HG02973 (cell line): ENCODE data around the gene VWA1.
"Not testable (repeated sequence)": the region's sequence is repeated elsewhere in the genome, so short reads cannot be mapped to it uniquely, and the experiment has no call there.

ENCODE experiments used
- ATAC-seq: cut with Tn5 transposase; IDR thresholded peaks from one replicate; pipeline ENCODE4 v1.9.1; 2021; ENCODE audit warnings: moderate library complexity; ENCODE audit not compliant: unreplicated experiment

Gene VWA1

DNA sequence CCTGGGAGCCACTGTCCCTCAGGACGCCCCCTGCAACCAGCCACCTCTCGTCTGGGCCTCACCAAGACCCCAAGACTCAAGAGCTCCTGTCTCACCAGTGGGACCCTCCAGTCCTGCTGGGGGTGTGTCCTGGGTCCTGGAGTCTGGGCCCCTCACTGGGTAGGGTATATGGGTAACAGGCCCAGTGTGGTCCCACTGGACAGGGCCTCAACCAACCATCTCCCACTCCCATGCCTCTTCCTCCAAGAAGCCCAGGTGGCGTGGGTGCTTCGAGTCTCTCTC lies 725 bp upstream of the VWA1 start:
- no peak for ATAC-seq

DNA sequence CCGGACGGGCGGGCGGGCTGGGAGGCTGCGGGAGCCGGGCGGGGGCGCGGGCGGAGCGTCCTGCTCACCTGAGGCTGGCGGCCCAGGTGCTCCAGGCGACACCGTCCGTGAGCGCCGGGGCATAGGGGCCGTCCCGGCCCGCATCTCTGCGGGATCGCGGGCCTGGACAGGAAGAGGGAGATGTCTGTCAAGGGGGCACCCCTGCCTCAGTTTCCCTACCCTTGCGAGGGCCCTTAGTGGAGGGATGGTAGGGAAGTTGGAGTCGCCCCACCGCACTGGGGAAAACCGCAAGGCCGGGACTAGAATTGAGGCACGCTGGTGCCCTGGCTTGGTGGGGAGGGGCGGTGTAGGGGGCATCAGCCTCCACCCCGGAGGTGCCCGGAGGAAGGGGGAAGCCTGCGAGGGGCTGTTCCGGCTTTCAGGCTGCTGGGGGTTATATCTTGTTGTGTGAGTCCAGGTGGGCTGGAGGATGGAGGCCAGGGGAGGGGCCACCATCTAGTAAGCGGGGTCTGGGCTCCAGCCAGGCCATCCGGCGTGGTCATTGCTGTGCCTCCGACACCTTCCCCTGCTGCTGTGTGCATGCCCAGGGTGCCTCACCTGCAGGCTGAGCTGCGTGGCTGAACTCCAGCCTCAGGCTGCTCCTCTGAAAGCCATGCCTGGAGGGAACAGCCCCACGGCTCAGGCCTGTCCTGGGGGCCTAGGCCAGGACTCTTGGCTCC lies 580 bp downstream of the VWA1 start:
- ATAC-seq, result no peak

DNA sequence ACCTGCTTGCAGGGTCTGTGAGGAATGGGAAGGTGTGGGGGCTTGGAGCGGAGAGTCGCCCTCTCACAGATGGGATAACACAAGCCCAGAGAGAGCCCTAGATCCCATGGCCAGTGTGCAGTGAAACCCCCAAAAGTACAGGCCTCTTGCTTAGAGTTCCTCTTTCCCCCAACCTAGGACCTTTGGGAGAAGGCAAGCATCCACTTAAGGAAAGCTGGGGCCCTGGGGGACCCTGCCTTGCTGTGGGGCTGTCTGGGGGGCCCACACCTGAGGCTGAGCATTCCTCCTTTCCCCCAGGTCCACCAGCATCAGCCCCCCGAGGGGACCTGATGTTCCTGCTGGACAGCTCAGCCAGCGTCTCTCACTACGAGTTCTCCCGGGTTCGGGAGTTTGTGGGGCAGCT lies 1.1 kb downstream of the VWA1 start:
- ATAC-seq, result no peak

- ATAC-seq, result no peak
Measured at GRCh38 chr1:1437033-1437903, 1.8 kb downstream of the VWA1 start.

DNA sequence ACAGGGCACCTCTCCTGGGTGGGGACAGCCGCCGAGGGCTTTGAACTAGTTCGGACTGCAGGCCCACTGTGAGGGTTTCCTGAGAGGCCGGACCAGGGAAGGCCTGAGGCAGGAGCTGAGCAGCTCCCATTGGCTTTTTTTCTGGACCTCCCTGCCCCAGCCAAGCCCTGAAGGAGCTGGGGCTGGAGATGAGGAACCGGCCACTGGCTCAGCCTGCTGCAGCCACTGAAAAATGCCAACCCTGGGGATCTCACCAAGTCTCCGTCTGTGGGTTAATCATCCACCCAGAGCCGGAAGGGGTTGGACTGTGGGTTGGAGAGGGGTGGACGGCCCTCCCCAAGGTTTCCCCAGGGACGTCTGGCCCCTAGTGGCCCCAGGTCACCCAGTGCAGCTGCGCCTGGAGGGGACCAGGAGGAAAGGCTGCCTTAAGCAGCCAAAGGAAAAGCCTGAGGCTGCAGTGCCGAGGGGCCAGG lies 2.5 kb downstream of the VWA1 start:
- no peak for ATAC-seq

DNA sequence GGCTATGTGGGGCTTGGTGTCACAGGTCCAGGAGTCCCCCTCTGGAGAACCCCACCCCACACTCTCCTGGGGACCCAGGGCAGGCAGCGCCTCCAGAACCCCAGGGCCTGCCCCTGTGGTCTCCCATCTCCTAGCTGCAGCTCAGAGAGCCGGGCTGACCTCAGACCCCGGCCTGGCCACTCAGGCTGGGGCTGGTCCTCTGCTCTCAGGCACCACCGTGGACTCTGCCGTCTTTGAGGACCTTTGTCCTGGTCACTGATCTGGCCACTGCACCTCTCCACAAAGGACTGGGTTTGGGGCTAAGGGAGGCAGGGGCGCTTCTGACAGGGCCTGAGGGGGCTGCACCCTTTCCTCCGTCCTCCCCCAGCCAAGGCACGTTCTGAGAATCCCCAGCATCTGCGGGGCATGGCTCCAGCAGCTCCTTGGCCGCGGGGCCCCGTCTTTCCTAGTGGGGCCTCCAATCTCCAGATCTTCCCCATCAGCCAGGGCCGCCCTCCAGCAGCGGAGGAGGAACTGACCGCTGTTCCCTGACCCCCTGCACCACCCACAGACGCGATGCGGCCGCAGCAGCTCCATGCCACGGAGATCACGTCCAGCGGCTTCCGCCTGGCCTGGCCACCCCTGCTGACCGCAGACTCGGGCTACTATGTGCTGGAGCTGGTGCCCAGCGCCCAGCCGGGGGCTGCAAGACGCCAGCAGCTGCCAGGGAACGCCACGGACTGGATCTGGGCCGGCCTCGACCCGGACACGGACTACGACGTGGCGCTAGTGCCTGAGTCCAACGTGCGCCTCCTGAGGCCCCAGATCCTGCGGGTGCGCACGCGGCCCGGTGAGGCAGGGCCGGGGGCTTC lies 3.3 kb downstream of the VWA1 start:
- no peak for ATAC-seq

GRCh38 chr1:1439546-1440261 lies 4.2 kb downstream of the VWA1 start:
- no peak for ATAC-seq

DNA sequence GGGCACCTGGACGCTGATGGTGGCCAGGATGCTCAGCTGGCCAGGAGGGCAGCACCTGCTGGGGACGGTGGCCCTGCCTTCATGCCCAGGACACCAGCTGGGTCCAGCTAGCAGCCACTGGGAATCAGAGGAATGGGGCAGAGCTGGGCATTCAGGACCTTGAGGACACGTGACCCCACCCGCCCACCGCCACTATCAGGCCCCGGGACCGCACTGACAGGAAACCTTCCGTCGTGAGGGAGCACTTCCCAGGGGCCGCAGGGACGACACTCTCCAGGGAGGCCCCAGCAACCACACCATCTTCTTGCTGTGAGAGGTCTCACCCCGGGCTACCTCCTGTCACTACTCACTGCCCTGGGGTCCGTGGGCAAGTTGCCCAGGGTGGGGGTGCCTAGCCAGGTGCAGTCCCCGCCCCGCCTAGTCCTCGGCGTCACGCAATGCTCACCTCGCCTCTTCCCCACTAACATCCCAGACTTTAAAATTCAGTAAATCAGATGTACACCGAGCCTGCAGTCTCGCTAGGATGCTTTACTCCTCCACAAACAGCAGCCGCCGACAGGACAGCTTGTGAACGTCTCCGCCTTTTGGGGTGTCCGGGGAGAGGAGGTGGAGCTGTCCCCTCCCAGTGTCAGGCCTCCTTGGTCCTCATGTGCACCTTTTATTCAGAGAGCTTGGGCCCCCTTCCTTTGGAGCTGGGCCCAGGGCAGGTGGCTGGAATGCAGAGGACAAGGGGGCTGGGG lies 4.9 kb downstream of the VWA1 start:
- no peak for ATAC-seq

GRCh38 chr1:1441002-1441888 lies 5.8 kb downstream of the VWA1 start:
- ATAC-seq, result peak; percentile 46

DNA sequence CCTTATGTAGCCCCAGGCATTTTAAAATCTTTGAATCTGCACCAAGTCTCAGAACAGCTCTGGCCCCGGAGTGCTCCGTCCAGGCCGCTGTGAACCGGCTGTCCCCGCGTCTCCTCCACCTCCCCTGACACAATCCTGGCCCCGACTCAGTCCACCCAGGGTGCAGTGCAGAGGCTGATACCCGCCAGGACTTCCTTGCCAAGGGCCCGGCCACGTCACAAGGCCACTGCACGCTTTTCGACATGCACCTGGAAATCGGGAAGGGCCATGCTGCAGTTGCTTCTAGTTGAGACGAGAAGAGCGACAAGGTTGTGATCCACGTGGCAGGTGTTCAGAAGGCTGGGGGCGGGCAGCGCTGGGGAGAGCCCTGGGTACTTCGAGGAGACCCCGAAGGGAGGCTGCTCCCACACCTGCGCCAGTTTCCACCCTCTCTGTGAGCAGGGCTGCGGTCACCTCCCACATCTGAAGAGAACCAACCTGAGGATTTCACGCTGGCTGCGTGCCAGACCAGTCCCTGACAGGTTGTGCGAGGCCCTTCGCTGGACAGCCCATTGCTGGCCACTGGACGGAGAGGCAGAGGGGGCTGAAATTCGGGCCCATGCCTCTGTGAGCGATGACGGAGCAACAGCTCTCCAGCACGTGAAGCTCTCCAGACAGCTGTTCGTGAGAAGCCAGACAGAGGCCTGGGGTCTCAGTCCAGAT lies 6.7 kb downstream of the VWA1 start:
- ATAC-seq, result no peak

DNA sequence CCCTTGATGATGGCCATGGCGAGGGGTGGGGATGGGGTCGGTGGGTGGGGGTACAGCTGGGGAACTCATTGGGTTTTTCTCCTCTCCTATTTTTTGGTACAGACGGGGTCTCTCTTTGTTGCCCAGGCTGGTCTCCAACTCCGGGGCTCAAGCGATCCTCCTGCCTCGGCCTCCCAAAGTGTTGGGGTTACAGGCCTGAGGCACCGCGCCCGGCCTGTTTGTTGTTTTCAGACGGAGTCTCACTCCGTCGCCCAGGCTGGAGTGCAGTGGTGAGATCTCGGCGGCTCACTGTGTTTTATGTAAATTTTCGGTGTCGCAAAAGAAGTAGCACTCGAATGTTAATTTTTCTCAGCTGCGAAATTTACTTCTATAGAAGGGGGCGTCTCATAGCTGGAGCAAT lies 11.1 kb downstream of the VWA1 start:
- ATAC-seq, result not testable (repeated sequence)

DNA sequence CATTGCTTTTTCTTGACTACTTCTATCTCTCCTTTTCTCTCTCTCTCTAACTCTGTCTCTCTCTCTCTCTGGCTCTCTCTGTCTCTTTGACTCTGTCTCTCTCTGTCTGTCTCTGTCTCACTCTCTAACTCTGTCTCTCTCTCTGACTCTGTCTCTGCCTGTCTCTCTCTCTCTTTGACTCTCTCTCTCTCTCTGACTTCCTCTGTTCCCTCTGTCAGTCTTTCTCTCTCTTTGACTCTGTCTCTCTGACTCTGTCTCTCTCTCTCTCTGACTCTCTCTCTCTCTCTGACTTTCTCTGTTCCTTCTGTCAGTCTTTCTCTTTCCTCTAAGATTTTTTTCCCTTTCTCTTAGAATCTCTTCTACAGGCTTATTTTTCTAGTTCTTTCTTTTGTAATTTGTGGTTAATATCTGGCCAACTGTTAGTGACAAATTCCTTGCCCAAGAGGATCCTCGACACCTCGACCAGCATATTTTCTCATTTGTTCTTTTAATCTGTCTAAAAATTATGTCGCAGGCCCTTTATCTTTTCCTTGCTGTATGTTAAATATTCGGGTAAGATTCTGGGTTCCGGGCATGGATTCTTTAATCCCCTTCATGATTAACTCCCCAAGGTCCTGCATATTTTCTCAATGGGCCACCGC lies 13.7 kb downstream of the VWA1 start, which contains the start of gene ATAD3C:
ATAD3C (plus strand) TSS at position 591 of the 641 bp plus-strand sequence. CDS start 995 bp downstream, outside the sequence.
- no peak for ATAC-seq

- ATAC-seq, result not testable (repeated sequence)
Measured at GRCh38 chr1:1450616-1451015, 15.1 kb downstream of the VWA1 start.

- ATAC-seq, result no peak
Measured at GRCh38 chr1:1451696-1452364, 16.3 kb downstream of the VWA1 start.

DNA sequence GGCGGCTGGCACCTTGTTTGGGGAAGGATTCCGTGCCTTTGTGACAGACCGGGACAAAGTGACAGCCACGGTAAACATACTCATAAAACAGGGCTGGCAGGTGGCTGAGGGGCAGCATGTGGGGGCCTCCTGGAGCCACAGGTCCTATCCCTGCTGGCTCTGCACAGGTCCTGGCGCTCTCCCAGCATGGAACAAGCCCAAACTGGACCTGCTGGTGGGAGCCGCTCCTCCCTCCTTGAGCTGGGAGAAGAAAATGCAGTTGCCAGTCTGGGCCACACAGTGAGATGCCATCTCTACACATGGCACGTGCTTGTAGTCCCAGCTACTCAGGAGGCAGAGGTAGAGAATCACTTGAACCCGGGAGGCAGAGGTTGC lies 16.9 kb downstream of the VWA1 start:
- not testable (repeated sequence) for ATAC-seq

- ATAC-seq, result no peak
Measured at GRCh38 chr1:1452882-1453281, 17.4 kb downstream of the VWA1 start.

DNA sequence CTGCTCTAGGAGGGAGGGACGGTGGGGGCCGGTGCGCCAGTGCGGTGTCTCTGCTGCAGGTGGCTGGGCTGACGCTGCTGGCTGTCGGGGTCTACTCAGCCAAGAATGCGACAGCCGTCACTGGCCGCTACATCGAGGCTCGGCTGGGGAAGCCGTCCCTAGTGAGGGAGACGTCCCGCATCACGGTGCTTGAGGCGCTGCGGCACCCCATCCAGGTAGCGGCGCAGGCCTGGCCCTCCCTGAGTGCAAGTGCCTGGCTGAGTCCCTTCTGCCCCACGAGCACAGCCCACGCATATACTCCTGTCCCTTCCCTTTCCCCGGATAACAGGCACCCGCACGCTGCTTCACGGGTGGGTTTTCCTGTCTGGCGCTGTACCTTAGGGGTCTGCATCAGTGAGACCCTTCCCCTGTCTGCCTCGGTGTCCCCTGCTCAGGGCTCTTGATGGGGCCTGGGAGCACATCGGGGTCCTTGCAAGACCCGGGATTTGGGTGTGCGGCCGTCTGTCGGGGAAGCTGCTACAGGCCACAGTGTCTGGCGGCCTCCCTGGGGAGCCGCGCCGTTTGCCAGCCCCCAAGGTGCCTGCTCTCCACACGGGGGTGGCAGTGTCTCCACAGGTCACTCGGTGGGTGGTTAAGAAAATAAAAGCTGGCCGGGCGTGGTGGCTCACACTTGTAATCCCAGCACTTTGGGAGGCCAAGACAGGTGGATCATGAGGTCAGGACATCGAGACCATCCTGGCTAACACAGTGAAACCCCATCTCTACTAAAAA lies 19.0 kb downstream of the VWA1 start:
- not testable (repeated sequence) for ATAC-seq
